Calu3 (cell line): ENCODE data around the gene GPS1. TPM values are rescaled to one million over a fixed set of nuclear protein-coding genes. Genes with fewer than 3 reads are reported as not detected.
A peak's percentile ranks its signal among the peaks of the same experiment; 100 is the strongest.

Experiments used
- BruUV-seq: library from RNA; stranded (reverse); fragments of 400-500 nt; replicated peaks from 2 replicates; lab custom pipeline; 2021; lab: Mats Ljungman, UMichigan
- CTCF ChIA-PET: fragments of 300-600 bp; sonication (Branson Sonifier 250); formaldehyde crosslinking; loops from one replicate; lab custom pipeline; 2022; ENCODE audit warnings: antibody characterized with exemption; lab: Charles Lee
- DNase-seq: peaks from one replicate; pipeline ENCODE4 v3.0.0; 2022
- H3K27ac Mint-ChIP-seq: one replicate; pipeline ENCODE4 v1.8.0; 2022; ENCODE audit warnings: mixed read lengths; ENCODE audit not compliant: unreplicated experiment
- H3K27me3 Mint-ChIP-seq: one replicate; pipeline ENCODE4 v1.8.0; 2022; ENCODE audit warnings: mixed read lengths; ENCODE audit not compliant: unreplicated experiment
- H3K36me3 Mint-ChIP-seq: one replicate; pipeline ENCODE4 v1.8.0; 2022; ENCODE audit warnings: mild to moderate bottlenecking, moderate library complexity, mixed read lengths; ENCODE audit not compliant: insufficient read depth, unreplicated experiment
- H3K4me1 Mint-ChIP-seq: one replicate; pipeline ENCODE4 v1.8.0; 2022; ENCODE audit warnings: mild to moderate bottlenecking, low read depth, mixed read lengths; ENCODE audit not compliant: unreplicated experiment
- H3K4me3 Mint-ChIP-seq: one replicate; pipeline ENCODE4 v1.8.0; 2022; ENCODE audit warnings: mild to moderate bottlenecking, low read depth, moderate library complexity, mixed read lengths; ENCODE audit not compliant: unreplicated experiment
- H3K9me3 Mint-ChIP-seq: one replicate; pipeline ENCODE4 v1.8.0; 2022; ENCODE audit warnings: low read depth, mixed read lengths; ENCODE audit not compliant: unreplicated experiment
- intact Hi-C: fragments of 100-400 bp; cut with micrococcal nuclease; formaldehyde crosslinking; loops from one replicate; pipeline ENCODE4 v1.10.0; 2022; ENCODE audit not compliant: unreplicated experiment
- total RNA-seq: library from RNA; stranded (reverse); gene quantifications from 2 replicates; pipeline ENCODE4 v1.2.3, GENCODE V29; 2022
- TF ChIP-seq, protein P1 (sequence below): fragments of 200-600 bp; IDR thresholded peaks from one replicate; pipeline ENCODE4 v1.8.0; 2022; ENCODE audit warnings: antibody characterized with exemption; ENCODE audit not compliant: unreplicated experiment

The GPS1 gene
- total RNA-seq, 1 experiment from 2014 or later, result 114 TPM

GRCh38 chr17:82053130-82053529 lies 1.4 kb downstream of the GPS1 start:
- intact Hi-C loops, result no loop called here
- CTCF ChIA-PET, result no interaction called here
- BruUV-seq, result no TSS peak
- Mint-ChIP-seq H3K27me3 (no peaks in the 10 kb centered on the region), H3K36me3 (peaks cover 73% of the 10 kb centered on the region), H3K27ac (no peak overlapping the region), H3K4me3 (peak overlapping the region; percentile 80), H3K9me3 (no peaks in the 10 kb centered on the region), H3K4me1 (no peaks in the 10 kb centered on the region)
- no peak for DNase-seq
- TF ChIP-seq, protein P1, sequence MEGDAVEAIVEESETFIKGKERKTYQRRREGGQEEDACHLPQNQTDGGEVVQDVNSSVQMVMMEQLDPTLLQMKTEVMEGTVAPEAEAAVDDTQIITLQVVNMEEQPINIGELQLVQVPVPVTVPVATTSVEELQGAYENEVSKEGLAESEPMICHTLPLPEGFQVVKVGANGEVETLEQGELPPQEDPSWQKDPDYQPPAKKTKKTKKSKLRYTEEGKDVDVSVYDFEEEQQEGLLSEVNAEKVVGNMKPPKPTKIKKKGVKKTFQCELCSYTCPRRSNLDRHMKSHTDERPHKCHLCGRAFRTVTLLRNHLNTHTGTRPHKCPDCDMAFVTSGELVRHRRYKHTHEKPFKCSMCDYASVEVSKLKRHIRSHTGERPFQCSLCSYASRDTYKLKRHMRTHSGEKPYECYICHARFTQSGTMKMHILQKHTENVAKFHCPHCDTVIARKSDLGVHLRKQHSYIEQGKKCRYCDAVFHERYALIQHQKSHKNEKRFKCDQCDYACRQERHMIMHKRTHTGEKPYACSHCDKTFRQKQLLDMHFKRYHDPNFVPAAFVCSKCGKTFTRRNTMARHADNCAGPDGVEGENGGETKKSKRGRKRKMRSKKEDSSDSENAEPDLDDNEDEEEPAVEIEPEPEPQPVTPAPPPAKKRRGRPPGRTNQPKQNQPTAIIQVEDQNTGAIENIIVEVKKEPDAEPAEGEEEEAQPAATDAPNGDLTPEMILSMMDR, result no peak

- H3K4me3 Mint-ChIP-seq, result peak overlapping the region; percentile 80
- TF ChIP-seq, protein P1, result no peak
- no peaks in the 10 kb centered on the region for H3K9me3 Mint-ChIP-seq
- no TSS peak for BruUV-seq
- CTCF ChIA-PET, result no interaction called here
- H3K27ac Mint-ChIP-seq, result no peak overlapping the region
- no peak for DNase-seq
- H3K4me1 Mint-ChIP-seq, result no peaks in the 10 kb centered on the region
- H3K27me3 Mint-ChIP-seq, result no peaks in the 10 kb centered on the region
- intact Hi-C loops, result no loop called here
- H3K36me3 Mint-ChIP-seq, result peaks cover 77% of the 10 kb centered on the region
Measured at GRCh38 chr17:82053556-82054263, 2.0 kb downstream of the GPS1 start.

- intact Hi-C loops, result no loop called here
- no peak for DNase-seq
Measured at GRCh38 chr17:82054351-82055022, 2.8 kb downstream of the GPS1 start.

GRCh38 chr17:82055023-82055964 lies 3.6 kb downstream of the GPS1 start:
- CTCF ChIA-PET, result no interaction called here

More at GRCh38 chr17:82054351-82055022, 2.8 kb downstream of the GPS1 start:
- Mint-ChIP-seq H3K36me3 (peaks cover 78% of the 10 kb centered on the region), H3K9me3 (no peaks in the 10 kb centered on the region), H3K27me3 (no peaks in the 10 kb centered on the region), H3K4me1 (no peaks in the 10 kb centered on the region), H3K27ac (no peak overlapping the region), H3K4me3 (no peak overlapping the region)
- CTCF ChIA-PET, result no interaction called here
- TF ChIP-seq, protein P1, result no peak
- BruUV-seq, result no TSS peak

More at GRCh38 chr17:82055023-82055964, 3.6 kb downstream of the GPS1 start:
- peaks cover 79% of the 10 kb centered on the region for H3K36me3 Mint-ChIP-seq
- TF ChIP-seq, protein P1, result no peak
- H3K27me3 Mint-ChIP-seq, result no peaks in the 10 kb centered on the region
- H3K4me3 Mint-ChIP-seq, result no peak overlapping the region
- no peak for DNase-seq
- BruUV-seq, result no TSS peak
- intact Hi-C loops, result no loop called here
- no peaks in the 10 kb centered on the region for H3K4me1 Mint-ChIP-seq
- no peak overlapping the region for H3K27ac Mint-ChIP-seq
- no peaks in the 10 kb centered on the region for H3K9me3 Mint-ChIP-seq
